HG03457 (cell line): ENCODE results near the gene PRKAB2.
A peak's percentile ranks its signal among the peaks of the same experiment; 100 is the strongest.
"Not testable (repeated sequence)": the region's sequence is repeated elsewhere in the genome, so short reads cannot be mapped to it uniquely, and the experiment has no call there.

Experiments
- ATAC-seq: cut with Tn5 transposase; IDR thresholded peaks from one replicate; pipeline ENCODE4 v1.9.1; 2021; ENCODE audit warnings: moderate number of reproducible peaks; ENCODE audit not compliant: unreplicated experiment

Gene PRKAB2

GRCh38 chr1:147172168-147173016 is at the start of gene PRKAB2:
PRKAB2 (minus strand) TSS chr1:147172470; CDS start chr1:147172144, 326 bp downstream.
- peak; percentile 75 for ATAC-seq

GRCh38 chr1:147218606-147219005 is 46.3 kb upstream of the PRKAB2 start:
- no peak for ATAC-seq

GRCh38 chr1:147217141-147217540 is 44.9 kb upstream of the PRKAB2 start:
- no peak for ATAC-seq

- no peak for ATAC-seq
Observed at GRCh38 chr1:147216124-147216523, 43.9 kb upstream of the PRKAB2 start.

GRCh38 chr1:147215540-147215916 is 43.3 kb upstream of the PRKAB2 start:
- ATAC-seq = no peak

- ATAC-seq = no peak
Observed at GRCh38 chr1:147214842-147215539, 42.7 kb upstream of the PRKAB2 start.

GRCh38 chr1:147214325-147214724 is 42.1 kb upstream of the PRKAB2 start:
- no peak for ATAC-seq

GRCh38 chr1:147213271-147213670 is 41.0 kb upstream of the PRKAB2 start:
- no peak for ATAC-seq

- ATAC-seq = no peak
Observed at GRCh38 chr1:147211577-147211976, 39.3 kb upstream of the PRKAB2 start.

GRCh38 chr1:147210987-147211386 is 38.7 kb upstream of the PRKAB2 start:
- ATAC-seq = no peak

- ATAC-seq = no peak
Observed at GRCh38 chr1:147209825-147210821, 37.9 kb upstream of the PRKAB2 start.

GRCh38 chr1:147208619-147209018 is 36.3 kb upstream of the PRKAB2 start:
- no peak for ATAC-seq

GRCh38 chr1:147207192-147207591 is 34.9 kb upstream of the PRKAB2 start:
- ATAC-seq = no peak

- ATAC-seq = no peak
Observed at GRCh38 chr1:147204080-147204479, 31.8 kb upstream of the PRKAB2 start.

GRCh38 chr1:147202576-147202975 is 30.3 kb upstream of the PRKAB2 start:
- no peak for ATAC-seq

- ATAC-seq = no peak
Observed at GRCh38 chr1:147201786-147202185, 29.5 kb upstream of the PRKAB2 start.

- no peak for ATAC-seq
Observed at GRCh38 chr1:147201276-147201675, 29.0 kb upstream of the PRKAB2 start.

GRCh38 chr1:147197324-147197723 is 25.1 kb upstream of the PRKAB2 start:
- not testable (repeated sequence) for ATAC-seq

GRCh38 chr1:147189514-147189913 is 17.2 kb upstream of the PRKAB2 start:
- ATAC-seq = no peak

GRCh38 chr1:147185432-147185831 is 13.2 kb upstream of the PRKAB2 start:
- no peak for ATAC-seq
